Ramos (cell line): ENCODE data around the gene C1orf232.

Experiments used
- in situ Hi-C: fragments of 300-500 bp; cut with MboI; formaldehyde crosslinking; loops from one replicate; pipeline ENCODE4 v1.14.3; 2022; ENCODE audit warnings: low sequenced_read_pairs; ENCODE audit not compliant: unreplicated experiment

Gene C1orf232

DNA sequence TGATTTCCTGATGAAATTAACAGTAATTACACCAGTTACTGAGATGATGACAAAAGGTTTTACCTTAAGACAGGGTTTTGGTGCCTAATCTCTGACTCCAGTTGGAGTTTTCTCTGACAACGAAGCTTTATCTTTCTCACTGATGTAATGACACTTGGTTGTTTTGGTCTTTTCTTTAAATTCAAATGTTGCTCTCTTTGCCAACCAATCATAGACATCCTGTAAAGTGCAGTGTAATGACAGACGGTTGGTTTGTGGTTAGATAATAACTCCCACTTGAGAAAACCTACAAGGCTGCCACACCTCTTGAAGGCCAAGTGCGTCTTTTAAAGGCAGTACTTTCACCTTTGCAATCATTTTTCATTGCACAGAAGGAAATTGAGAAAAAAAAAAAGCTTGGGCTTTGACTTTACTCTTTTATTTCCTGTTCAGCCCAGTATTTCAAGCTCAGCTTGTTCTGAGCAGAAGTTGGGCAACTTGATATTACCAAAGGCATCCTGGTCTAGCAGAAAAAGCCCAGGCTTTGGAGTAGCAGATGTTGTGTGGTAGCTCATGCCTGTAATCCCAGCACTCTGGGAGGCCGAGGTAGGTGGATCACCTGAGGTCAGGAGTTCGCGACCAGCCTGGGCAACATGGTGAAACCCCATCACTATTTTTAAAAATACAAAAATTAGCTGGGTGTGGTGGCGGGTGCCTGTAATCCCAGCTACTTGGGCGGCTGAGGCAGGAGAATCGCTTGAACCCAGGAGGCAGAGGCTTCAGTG, 42.3 kb downstream of the C1orf232 start:
- in situ Hi-C loops = no loop called here

DNA sequence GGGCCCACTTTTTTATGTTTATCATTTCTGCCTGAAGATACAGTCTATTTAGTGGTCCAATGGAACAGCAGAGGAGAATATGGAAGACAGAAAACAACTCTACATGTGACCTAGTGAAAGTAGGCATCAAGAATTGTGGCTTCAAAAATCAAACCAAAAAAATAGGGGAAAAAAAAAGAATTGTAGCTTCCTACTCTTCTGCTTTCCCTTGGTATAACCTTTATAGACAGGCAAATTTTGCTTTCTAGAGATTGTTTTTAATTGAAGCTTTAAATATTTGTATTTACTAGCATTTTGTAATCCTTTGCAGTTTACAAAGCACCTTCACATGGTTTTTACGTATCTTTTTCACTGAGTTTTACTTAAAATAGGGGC, 42.8 kb downstream of the C1orf232 start:
- in situ Hi-C loops = no loop called here

DNA sequence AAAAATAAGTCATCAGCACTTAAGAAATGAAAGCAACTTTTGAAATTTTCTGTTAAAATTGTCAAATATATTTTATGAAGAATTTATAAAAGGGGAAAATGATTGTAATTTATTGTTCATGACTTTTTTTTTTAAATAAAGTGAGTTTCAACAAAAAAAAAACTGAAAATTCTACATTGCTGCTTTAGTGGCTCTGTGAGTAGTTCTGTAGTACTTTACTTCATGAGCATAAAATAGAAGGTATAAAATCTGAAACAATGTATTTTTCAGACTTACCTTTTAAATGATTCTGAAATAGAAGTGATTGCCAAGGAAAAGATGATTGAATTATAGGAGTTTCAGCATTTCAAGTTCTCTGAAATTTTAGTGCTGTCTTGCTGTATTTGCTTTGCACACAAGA, 43.4 kb downstream of the C1orf232 start:
- in situ Hi-C loops = no loop called here

DNA sequence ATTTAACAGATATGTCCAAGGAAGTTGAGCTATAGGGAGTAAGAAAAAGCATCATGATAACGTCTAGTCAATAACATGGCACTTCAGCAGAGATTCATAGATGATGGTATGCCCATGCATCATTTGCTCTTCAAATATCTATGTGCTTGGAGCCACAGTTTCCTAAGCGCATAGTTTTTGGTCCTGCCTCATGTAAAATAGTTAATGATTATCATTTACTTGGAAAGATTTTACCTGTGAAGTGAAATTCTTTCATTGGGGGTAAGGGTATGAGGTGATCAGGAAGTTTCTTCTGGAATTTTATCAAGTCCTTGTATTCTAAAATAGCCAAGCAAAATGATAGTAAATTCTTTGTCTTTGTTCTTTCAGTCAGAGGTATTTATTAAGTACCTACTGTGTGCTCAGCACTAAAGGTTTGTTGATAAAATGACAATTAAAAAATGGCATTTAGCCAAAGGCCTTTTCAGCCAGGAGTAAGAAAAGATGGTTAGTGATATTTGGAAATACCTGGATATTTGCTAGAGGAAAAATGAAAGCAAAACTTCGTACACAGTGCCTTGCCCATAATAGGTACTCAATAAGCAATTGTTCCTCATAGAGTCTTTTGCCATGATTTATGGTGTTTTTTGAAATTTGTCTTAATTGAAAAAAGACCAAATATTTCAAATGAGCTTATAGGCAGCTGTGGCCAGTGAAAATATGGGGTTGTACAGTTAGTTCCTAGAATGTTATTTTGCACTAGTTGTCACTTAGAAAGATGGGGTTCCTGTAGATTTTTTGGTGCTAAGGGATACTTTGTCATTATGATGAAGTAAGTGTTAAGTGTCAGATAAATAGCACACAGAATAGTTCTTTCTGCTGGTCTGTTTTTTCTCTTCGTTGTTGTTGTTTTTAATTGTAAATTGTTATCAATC, 44.1 kb downstream of the C1orf232 start:
- in situ Hi-C loops = no loop called here

DNA sequence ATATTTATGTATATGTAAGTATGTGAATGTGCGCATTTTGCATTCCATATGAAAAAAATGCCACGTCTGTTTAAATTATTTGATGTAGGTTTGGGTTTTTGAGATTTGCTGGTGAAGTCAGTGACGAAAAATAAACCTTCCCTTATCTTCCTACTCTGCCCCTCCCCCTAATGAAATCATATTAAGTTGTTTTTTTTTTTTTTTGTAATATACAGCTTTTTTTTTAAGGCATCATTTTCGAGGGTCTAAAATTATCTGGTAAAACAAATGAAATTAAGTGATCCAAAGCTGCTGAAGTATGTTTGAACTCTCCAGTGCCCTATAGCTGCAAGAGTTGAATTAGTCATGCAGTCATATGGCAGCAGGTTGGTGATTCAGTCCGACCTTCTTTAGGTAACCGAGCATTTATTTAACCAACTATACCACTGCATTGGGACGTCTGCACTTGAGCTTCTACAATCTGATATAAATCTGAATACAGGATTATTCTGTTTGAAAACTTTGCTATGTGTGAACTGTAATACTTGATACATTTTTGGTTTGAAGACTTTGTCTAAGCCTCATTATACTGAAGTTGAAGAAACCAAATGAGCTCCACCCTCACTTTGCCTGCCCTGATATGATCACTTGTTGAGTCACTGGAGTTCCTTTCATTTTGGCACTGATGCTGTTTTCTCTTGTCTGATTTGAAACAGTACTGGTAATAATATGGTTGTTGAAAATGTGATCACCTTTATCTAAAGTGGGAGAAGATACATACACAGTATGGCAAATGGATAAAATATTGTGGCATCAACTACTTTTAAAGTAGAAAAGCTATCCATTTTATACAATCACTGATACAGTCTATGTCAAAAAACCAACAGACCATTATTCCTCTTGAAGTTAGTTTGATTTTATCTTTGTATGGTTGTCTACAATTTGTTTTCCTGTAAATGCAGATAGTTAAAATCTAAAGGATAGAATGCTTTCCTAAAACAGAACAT, 45.5 kb downstream of the C1orf232 start:
- in situ Hi-C loops = no loop called here

DNA sequence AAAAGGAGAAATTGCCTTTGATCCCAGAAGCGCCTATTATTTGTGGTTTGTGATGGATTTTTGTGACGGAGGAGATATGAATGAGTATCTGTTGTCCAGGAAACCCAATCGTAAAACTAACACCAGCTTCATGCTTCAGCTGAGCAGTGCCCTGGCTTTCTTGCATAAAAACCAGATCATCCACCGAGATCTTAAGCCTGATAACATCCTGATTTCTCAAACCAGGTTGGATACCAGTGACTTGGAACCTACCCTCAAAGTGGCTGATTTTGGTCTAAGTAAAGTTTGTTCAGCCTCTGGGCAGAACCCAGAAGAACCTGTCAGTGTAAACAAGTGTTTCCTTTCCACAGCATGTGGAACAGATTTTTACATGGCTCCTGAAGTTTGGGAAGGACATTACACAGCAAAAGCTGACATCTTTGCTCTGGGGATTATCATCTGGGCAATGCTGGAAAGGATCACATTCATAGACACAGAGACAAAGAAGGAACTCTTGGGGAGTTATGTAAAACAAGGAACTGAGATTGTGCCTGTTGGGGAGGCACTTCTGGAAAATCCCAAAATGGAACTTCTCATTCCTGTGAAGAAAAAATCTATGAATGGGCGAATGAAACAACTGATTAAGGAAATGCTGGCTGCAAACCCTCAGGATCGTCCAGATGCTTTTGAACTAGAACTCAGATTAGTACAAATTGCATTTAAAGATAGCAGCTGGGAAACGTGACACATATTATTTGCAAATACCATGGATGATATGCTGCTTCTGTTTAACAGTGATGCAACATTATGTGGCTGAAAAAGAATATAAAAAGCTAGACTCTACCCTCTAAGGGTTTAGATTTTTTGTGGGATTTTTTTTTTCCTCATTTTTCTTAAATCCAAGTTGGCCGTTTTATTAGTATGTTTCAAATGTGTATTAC, 46.6 kb downstream of the C1orf232 start:
- in situ Hi-C loops = no loop called here

DNA sequence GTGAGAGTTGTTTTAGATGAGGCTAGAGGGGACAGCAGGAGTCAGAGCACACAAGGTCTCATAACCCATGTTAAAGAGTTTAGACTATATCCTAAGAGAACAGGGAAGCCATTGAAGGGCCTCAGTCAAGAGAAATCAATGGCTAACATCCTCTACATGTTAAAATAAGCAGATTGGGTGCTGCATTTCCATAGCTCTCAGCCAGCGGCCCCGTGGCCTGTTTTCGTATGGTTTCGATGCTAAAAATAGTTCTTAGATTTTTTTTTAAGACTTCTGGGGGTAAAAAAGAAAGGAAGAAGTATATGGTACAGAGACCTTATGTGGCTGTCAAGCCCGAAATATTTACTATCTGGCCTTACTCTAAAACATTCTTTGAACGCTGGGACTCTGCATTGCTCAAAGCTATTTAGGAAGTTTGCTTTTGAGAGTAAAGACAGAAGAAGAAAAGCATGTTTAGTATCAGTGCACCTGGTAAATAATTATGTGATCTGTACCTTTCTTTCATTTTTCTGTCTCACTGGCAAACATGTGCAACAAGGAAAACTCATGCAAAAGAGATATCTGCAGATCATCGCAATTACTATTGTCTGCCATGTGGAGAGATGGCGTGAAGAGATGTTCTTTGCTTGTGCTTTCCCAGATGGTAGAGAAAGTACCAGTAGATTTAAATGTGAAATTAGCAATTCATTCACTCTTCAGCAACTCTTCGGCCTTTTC, 48.7 kb downstream of the C1orf232 start:
- in situ Hi-C loops = no loop called here

DNA sequence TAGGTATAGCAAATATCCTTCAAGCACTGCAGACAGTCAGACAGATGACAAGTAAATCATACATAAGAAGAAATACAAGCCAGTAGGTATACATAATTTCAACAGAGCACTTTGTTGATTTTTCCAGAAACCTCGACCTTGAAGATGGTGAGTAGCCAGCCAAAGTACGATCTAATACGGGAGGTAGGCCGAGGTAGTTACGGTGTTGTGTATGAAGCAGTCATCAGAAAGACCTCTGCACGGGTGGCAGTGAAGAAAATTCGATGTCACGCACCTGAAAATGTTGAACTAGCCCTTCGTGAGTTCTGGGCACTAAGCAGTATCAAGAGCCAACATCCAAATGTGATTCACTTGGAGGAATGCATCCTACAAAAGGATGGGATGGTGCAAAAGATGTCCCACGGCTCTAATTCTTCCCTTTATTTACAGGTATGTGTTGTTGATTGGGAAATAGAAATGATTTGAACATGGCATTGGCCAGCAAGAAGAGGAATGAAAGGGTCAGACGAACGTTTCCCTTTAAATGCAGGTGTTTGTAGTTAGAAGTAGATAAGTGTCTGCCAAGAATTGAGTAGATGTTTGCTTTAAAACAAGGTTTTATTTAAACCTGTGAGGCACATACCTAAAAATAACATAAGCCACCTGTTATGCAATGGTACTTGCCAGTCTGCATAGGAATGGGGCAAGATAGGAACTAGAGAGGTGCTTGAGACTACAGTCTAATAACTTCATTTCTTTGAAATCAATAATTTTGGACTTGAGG, 54.4 kb downstream of the C1orf232 start:
- in situ Hi-C loops = no loop called here
